Muscle of back (tissue), 13 donors: ENCODE data around the gene ATG10. TPM values are rescaled to one million over a fixed set of nuclear protein-coding genes. Genes with fewer than 3 reads are reported as not detected.
"Not testable (repeated sequence)": the region's sequence is repeated elsewhere in the genome, so short reads cannot be mapped to it uniquely, and the experiment has no call there.

Experiments
- DNase-seq, 3 donors: peaks; one replicate each; pipeline versions ENCODE4 v3.0.0 to v3.0.0-alpha.2; 2013
- long read RNA-seq, 9 donors: transcript quantifications; one replicate each; lab custom pipeline, GENCODE V29; 2026
- polyA plus RNA-seq, 10 donors: library from polyadenylated mRNA; unstranded; fragments of 120-200 nt; gene quantifications; one replicate each; pipeline ENCODE4 v1.2.1, GENCODE V29; 2013; ENCODE audit not compliant: insufficient read length in 10 of 10

The ATG10 gene
- polyA plus RNA-seq: 10 to 100 TPM in 4 of 10 donors, 1 to 10 TPM in 6; 6.3 to 12.5 (median 9.5) TPM
- long read RNA-seq, donor 1, partial matches to known transcripts: 6,706 of 6,877 reads
- long read RNA-seq, donor 1, other reads (novel, unspliced or antisense): 170 of 6,877 reads
- long read RNA-seq, donor 2, partial matches to known transcripts: 8,063 of 8,434 reads
- long read RNA-seq, donor 2, other reads (novel, unspliced or antisense): 370 of 8,434 reads
- long read RNA-seq, donor 3: 0 reads
- long read RNA-seq, donor 4, partial matches to known transcripts: 0 of 4 reads
- long read RNA-seq, donor 4, other reads (novel, unspliced or antisense): 0 of 4 reads
- long read RNA-seq, donor 5, partial matches to known transcripts: 8,827 of 9,266 reads
- long read RNA-seq, donor 5, other reads (novel, unspliced or antisense): 439 of 9,266 reads
- long read RNA-seq, donor 6, partial matches to known transcripts: 6,377 of 10,615 reads
- long read RNA-seq, donor 6, other reads (novel, unspliced or antisense): 4,237 of 10,615 reads
- long read RNA-seq, donor 7, partial matches to known transcripts: 0 of 1 reads
- long read RNA-seq, donor 7, other reads (novel, unspliced or antisense): 0 of 1 reads
- long read RNA-seq, donor 8, partial matches to known transcripts: 5,739 of 5,825 reads
- long read RNA-seq, donor 8, other reads (novel, unspliced or antisense): 83 of 5,825 reads
- long read RNA-seq, donor 9, partial matches to known transcripts: 565 of 924 reads
- long read RNA-seq, donor 9, other reads (novel, unspliced or antisense): 358 of 924 reads

DNA sequence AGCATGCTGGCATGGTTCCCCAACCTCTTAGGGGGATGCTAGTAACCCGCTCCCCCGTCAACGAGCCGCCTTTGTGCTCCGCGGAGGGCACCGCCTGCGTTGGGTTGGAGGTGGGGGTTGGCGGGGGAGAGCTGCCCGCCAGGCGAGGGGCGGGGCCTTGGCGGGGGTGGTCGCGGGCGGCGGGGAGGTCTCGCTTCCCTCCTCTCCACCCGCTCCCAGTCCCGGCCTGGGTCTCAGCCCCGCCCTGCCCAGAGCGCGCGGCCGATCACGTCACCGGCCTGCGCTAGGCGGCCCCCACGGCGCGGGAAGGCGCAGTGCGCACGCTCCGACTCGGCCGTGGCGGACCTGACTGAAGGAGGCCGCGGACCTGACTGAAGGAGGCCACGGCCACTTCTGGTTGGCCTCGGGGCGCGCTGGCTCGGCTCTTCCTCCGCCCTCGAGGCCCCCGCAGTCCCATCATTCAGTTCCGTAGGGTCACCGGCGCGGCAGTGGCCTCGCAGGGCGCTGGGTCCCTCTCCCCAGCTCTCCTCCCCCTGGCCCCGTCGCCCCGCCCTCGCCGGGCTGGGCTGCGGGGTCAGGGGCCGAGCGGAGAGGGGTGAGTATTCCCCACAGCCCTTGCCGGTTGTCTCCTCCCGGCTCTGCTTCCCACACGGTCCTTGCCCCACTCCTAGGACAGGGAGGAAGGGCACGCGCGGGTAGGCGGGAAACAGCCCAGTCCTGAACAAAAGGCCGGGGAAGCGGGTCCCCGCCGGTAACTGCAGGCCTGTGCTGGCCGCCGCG, at the start of gene ATG10:
Gene ATG10 (plus strand): TSS at position 312 of the 780 bp plus-strand sequence. CDS start 15,548 bp downstream, outside the sequence.
- peak; percentile 96 to 99 (median 98) for DNase-seq

GRCh38 chr5:81922854-81923279, 49.0 kb upstream of the ATG10 start:
- DNase-seq: no peak

DNA sequence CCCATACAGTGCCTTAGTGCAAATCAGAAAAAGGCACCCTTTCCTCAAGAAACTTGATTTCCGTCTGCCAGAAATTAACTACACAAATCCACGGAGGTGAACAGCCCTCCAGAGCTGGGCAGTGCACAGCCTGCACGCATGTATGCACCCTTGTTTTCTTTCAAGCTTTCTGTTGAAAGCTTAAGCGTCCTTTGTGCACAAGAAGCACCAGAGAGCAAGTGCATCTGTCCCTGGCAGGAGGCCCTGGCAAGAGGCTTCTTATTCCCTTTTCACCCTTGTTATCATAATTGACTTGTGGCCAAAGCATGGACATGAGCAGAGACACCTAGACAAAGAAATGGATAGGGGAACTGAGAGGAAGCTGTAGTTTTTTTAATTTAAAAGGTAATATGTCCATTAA, 47.4 kb upstream of the ATG10 start:
- DNase-seq: peak in 2 of 3 donors; percentile 12 to 23

DNA sequence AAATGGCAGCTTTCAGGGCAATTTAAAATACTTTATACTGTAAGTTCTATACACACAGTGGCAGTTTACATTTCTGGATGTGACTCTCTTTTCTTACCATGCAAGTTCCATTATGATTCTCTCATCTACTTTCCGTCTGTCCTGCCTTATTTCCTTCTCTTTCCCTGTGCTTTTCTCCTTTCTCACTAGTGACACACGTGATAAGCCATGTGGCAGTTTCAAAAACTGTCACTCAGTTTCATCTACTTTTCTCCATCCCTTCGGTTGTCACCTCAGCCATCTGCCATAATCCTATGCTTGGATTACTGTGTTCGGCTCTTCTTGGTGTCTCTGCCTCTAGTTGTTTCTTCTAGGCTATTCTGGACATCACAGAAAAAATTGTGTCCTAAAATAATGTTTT, 46.8 kb upstream of the ATG10 start:
- DNase-seq: no peak

DNA sequence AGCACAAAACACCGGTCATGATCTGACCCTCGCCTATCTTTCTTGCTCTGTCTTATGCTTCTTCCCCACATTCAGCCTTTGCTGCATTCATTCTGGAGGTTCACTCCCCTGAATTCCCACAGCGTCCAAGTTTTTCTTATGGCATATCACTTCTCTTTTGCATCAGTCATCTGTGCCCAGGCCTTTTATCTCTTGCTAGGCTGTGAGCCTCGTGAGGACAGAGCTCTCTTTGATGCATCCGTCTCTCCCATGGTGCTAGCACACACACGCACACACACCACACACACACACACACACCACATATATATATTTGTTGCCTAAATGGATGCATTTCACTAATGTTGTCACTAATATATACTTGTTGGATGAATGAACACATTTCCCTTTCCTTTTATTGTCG, 45.8 kb upstream of the ATG10 start:
- DNase-seq: no peak

DNA sequence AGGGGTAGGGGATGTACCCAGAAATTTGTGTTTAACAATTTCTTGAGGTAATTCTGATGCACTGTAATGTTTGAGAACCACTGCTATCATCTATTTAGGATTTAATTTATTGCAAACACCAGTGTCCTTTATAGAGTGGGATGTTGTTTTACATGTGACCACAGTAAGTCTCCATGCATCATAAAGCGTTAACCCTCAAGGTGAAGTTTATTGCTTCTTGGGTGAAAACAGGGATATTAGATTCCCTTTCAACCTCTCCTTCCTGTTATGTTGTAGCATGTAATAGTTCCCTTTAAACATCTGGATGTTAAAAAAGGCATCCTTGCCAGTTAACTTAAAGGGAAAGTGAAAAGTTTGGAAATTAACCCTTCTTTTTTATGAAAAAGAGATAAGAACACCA, 35.8 kb upstream of the ATG10 start:
- no peak for DNase-seq

DNA sequence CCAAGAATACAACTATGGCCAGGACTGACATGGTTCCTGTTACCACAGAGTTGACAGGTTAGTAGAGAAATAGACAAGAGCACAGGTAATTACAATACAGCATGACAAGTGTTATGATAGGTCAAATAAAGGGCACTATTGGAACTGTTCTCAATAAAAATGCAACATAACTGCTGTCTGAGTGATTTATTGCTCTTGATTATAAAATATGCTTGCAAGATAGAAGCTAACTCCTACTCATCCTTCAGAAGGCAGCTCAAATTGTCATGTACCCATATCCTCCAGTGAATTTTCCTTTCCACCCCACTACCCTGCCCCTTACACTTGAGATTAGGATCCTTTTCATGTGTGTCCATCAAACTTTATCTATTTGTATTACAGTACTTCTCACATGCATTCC, 35.1 kb upstream of the ATG10 start:
- no peak for DNase-seq

DNA sequence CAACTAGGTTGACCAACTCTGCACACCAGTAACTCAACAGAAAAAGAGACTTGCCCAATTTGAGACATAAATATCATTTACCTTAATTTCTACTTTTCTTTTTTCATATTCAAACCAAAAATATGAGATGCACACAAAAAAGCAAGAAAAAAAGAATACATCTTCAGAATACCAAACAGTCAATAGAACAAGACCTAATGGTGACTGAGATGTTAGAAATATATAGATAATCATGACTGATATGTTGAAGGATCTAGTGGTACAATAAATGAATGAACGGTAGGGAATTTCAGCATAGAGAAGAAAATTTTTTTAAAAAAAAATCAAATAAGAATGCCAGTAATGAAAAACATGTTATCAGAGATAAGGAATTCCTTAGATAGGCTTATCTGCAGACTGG, 29.1 kb upstream of the ATG10 start:
- no peak for DNase-seq

DNA sequence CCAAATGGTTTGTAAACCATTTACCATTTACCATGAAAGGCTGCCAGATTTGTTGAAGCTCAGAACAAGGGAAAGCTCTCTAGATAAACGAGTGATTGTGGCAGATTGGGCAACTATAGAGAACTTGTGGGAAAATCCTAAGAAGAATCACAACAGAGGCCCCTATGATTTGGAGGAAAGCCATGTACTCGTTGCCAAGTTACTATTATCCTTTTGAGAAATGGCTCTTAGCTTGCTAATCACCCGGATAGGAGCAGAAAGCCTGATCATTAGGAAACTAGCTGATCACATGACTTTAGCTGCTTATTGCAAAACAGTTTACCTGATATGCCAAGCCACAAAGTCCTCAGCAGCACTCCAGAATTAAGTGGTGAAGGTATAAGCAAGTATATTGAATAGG, 23.5 kb upstream of the ATG10 start:
- no peak for DNase-seq

DNA sequence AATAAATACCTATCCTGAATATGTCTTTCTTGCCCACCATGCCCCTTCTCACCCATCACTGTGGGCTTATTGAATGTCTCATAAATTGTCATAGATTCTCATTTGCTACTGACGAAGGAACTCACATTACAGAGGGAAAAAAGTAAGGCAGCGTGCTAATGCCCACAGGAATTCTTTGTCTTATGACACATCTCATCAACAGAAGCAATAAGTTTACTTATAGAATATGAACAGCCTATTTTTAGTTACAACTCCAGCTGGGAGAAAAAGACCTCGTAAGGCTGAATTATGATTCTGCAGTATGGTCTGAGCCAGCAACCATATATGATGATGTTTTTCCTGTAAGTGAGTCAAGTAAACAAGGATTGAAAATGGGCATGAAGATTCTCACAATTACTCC, 22.4 kb upstream of the ATG10 start:
- no peak for DNase-seq

GRCh38 chr5:81950996-81951395, 20.8 kb upstream of the ATG10 start:
- no peak for DNase-seq

- not testable (repeated sequence) for DNase-seq
Measured at GRCh38 chr5:81954796-81955195, 17.0 kb upstream of the ATG10 start.

- not testable (repeated sequence) for DNase-seq
Measured at GRCh38 chr5:81958129-81958528, 13.7 kb upstream of the ATG10 start.

DNA sequence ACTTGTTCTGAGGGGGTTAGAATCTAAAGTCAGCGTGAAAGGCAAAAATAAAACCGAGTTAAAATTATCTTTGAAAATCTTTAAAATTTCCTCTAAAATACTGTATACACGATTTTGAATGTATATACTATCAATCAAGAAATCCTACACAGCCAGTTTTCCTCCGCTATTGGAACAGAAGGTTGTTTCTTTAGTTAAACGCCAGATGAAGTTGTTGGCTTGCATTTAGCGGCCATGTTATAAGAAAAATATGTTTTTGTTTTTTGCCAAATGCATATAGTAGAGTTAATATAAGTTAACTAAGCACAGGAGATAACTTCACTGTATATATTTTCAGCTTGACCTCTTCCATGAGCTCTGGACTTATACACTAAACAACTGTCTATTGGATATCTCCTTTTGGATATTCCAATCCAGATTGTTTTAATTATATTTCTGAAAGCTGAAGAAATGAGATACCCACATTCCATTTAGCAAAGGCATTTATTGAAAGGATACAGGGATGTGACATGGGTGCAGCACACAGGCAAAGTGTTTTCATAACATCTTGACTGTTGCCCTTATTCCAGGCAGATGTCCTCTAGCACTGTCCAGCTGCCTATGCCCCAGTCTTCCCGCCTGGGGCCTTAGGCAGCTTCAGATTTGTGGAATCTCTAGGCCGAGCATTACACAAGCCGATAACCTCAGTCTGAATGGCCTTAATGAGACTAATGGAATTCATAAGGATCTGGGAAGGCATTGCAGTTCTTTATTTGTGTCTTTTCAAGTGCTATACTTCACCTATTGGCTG, 10.0 kb upstream of the ATG10 start:
- DNase-seq: no peak

GRCh38 chr5:81963544-81963943, 8.3 kb upstream of the ATG10 start:
- DNase-seq: no peak

- DNase-seq: no peak
Measured at GRCh38 chr5:81965524-81965923, 6.3 kb upstream of the ATG10 start.

- DNase-seq: no peak
Measured at GRCh38 chr5:81969226-81969625, 2.6 kb upstream of the ATG10 start.

DNA sequence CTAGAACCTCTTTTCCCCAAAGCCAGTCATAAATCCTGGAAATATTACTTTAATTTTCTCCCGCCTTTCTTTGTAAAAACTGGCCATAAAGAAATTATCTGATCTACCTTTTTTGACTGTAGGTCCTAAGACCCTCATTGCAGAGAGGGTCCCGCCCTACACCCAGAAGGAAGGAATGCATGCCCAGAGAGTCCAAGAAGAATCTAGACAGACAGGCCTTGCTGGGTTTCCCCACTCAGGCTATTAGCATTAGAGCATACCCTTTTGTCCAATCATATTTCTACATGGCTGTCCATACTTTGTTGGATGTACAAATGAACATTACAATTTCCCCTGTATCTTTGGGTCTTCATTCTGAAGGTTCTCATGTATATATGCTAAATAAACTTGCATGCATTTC, 1.9 kb upstream of the ATG10 start:
- DNase-seq: no peak

GRCh38 chr5:81971111-81971711, 612 bp upstream of the ATG10 start:
- peak in 1 of 3 donors; percentile 18 for DNase-seq

DNA sequence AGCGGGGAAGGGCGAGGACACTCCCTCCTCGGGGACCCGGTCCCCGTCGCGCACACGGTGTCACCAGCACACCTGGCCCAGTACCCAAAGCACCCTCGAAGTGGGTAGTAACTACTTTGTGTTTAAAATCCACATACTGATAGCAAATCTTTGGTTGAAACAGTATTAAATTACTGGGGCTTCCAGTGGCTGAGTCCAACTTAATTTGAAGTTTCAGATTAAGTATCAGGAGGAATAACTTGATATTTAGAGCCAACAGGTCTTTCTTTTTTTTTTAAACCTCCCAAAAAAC, 615 bp downstream of the ATG10 start:
- no peak for DNase-seq

DNA sequence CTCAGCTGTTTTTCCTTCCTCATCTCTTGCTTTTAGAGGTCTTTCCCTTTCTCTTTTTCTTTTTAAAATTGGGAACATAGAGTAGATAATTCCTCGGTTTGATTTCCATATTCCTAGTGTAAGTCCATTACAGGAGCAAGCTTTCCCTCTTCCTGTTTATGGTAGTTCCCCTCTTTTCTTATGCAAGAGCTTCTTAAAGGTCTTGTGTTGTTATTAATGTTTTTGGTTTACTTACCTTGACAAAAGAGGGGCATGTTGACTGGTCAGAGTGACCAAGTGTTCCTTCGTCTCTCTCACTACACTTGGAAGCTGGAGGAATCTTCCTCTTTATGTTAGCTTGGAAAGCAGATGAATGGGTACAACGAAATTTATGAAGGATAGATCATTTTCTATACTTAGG, 8.3 kb downstream of the ATG10 start:
- no peak for DNase-seq
